Measurements from ENCODE around the gene GOLGA1.

DNA sequence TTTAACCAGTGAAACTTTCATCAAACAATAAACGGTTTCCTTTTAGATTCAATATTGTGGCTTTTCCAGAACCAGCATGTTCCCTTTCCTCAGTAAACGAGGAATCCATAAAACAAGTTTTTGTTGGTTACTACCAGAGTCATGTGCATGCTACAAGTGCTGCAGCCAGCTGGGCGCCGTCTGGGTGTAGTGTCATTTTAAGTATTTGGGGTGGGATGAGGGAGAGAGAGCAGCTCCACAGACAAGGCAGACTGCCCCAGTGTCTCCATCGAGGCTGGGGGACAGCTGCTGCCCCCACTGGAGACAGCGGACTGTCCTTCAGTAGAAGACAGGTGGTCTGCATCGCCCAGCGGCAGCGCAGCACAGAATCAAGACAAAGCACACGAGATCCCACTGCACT, 61.7 kb downstream of the GOLGA1 start:
- TF ChIP-seq, protein P1, sequence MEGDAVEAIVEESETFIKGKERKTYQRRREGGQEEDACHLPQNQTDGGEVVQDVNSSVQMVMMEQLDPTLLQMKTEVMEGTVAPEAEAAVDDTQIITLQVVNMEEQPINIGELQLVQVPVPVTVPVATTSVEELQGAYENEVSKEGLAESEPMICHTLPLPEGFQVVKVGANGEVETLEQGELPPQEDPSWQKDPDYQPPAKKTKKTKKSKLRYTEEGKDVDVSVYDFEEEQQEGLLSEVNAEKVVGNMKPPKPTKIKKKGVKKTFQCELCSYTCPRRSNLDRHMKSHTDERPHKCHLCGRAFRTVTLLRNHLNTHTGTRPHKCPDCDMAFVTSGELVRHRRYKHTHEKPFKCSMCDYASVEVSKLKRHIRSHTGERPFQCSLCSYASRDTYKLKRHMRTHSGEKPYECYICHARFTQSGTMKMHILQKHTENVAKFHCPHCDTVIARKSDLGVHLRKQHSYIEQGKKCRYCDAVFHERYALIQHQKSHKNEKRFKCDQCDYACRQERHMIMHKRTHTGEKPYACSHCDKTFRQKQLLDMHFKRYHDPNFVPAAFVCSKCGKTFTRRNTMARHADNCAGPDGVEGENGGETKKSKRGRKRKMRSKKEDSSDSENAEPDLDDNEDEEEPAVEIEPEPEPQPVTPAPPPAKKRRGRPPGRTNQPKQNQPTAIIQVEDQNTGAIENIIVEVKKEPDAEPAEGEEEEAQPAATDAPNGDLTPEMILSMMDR (IDR thresholded peaks at IDR 0.05) = no peak
- no peak for TF ChIP-seq TCF7 (CRISPR knock-in tag; IDR thresholded peaks at IDR 0.05; ENCODE audit: low read depth)
- TF ChIP-seq ZBTB21 (CRISPR knock-in tag; IDR thresholded peaks at IDR 0.05; ENCODE audit: borderline replicate concordance) = no peak
- TF ChIP-seq, protein P2, sequence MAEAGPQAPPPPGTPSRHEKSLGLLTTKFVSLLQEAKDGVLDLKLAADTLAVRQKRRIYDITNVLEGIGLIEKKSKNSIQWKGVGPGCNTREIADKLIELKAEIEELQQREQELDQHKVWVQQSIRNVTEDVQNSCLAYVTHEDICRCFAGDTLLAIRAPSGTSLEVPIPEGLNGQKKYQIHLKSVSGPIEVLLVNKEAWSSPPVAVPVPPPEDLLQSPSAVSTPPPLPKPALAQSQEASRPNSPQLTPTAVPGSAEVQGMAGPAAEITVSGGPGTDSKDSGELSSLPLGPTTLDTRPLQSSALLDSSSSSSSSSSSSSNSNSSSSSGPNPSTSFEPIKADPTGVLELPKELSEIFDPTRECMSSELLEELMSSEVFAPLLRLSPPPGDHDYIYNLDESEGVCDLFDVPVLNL (CRISPR knock-in tag; IDR thresholded peaks at IDR 0.05; ENCODE audit: borderline replicate concordance, low read depth) = no peak
- no peak for TF ChIP-seq CREM (CRISPR knock-in tag; IDR thresholded peaks at IDR 0.05)
- TF ChIP-seq GRHL2 (CRISPR knock-in tag; IDR thresholded peaks at IDR 0.05; ENCODE audit: insufficient replicate concordance, severe bottlenecking) = no peak
- TF ChIP-seq TEAD4 (CRISPR knock-in tag; IDR thresholded peaks at IDR 0.05) = no peak
- TF ChIP-seq, protein P3, sequence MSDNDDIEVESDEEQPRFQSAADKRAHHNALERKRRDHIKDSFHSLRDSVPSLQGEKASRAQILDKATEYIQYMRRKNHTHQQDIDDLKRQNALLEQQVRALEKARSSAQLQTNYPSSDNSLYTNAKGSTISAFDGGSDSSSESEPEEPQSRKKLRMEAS (CRISPR knock-in tag; IDR thresholded peaks at IDR 0.05) = no peak
- no peak for TF ChIP-seq TP53 (CRISPR knock-in tag; IDR thresholded peaks at IDR 0.05)

All from WTC11 (cell line).